GM12874 (cell line): ENCODE measurements around the gene PRR33.

Source experiments
- TF ChIP-seq, protein P1 (sequence below): IDR thresholded peaks from 2 replicates; pipeline ENCODE4 v1.5.1; 2011; ENCODE audit warnings: low read depth, mild to moderate bottlenecking, control low read depth, low read length, moderate library complexity; ENCODE audit not compliant: insufficient read depth

The PRR33 gene

DNA sequence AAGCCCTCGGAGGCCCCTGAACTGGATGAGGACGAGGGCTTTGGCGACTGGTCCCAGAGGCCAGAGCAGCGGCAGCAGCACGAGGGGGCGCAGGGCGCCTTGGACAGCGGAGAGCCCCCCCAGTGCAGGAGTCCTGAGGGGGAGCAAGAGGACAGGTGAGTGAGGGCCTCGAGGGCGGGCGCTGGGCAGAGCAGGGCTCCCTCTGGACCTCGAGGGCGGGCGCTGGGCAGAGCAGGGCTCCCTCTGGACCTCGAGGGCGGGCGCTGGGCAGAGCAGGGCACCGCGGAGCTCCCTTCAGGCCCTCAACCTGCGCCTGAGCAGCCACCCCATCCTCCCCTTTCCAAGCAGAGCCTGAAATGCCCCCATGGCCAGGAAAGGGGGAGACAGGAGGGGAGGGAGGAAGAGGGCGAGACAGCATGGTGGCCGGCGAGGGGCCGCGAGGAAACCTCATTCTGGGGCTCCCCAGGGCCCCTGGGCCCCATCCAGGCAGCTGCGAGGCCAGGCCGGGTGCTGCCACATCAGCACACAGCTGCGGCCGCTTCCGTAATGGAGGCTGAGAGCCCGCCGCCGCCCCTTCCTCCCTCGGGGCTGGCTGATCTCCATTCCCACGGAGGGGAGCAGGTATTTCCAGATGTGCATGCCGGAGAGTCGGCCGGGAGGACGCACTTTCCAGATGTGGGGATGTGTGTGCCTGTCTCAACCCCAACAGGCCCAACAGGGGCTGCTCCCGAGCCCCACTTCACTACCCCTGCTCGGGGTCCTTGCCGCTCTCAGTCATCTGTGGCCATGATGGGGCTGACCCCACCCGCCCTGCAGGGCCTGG is 10.0 kb downstream of the PRR33 start:
- TF ChIP-seq, protein P1, sequence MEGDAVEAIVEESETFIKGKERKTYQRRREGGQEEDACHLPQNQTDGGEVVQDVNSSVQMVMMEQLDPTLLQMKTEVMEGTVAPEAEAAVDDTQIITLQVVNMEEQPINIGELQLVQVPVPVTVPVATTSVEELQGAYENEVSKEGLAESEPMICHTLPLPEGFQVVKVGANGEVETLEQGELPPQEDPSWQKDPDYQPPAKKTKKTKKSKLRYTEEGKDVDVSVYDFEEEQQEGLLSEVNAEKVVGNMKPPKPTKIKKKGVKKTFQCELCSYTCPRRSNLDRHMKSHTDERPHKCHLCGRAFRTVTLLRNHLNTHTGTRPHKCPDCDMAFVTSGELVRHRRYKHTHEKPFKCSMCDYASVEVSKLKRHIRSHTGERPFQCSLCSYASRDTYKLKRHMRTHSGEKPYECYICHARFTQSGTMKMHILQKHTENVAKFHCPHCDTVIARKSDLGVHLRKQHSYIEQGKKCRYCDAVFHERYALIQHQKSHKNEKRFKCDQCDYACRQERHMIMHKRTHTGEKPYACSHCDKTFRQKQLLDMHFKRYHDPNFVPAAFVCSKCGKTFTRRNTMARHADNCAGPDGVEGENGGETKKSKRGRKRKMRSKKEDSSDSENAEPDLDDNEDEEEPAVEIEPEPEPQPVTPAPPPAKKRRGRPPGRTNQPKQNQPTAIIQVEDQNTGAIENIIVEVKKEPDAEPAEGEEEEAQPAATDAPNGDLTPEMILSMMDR, result no peak

DNA sequence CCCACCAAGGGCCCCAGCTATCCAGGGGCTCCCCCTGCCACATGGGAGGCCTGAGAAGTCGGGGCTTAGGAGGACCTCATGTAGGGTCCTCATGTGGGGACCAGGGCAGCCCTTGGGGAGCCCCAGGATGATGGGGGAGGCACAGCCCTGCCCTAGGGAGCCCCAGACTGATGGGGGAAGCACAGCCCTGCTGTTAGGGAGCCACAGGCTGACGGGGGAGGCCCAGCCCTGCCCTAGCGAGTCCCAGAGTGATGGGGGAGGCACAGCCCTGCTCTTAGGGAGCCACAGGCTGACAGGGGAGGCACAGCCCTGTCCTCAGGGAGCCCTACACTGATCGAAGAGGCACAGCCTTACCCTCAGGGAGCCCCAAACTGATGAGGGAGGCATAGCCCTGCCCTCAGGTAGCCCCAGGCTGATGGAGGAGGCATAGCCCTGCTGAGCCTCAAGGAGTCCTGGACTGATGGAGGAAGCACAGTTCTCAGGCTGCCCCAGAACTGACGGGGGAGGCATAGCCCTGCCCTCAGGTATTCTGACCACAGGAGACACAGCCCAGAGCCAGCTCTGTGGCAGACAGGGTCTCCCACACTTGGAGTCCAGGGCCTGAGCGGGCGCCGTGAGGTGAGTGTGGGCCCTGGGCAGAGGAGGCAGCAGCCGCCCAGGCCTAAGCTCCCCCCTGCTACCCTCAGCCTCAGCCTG is 10.8 kb downstream of the PRR33 start:
- TF ChIP-seq, protein P1, result no peak

DNA sequence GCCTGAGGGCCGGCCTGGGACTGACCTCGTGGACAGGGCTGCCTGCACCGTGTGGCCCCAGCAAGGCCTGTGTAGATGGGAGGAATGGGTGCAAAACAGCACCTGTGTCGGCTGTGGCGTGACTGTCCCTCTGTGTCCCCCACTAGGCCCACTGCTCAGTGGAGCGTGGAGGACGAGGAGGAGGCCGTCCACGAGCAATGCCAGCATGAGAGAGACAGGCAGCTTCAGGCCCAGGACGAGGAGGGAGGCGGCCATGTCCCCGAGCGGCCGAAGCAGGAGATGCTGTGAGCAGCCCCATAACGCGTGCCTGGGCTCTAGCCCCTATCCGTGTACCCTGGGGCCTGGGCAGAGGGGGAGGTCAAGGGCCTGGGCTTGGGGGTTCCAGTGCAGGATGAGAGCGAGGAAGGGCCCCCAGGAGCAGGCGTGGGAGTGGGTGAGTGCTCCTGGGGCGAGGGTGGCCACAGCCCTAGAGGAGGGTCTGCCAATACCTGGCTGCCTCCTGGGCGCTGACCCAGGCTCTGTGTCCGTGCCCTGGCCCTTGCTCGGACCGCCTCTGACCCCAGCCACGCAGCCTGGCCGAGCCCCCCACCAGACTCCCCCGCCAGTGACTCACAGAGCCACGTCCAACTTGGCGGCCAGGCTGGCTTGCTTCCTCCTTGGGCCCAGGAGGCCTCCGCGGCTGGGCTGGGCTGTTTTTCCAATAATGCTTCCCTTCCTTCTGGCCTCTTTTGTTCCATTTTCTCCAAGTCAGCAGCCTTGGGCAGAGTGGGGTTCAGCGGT is 11.6 kb downstream of the PRR33 start:
- TF ChIP-seq, protein P1, result no peak

DNA sequence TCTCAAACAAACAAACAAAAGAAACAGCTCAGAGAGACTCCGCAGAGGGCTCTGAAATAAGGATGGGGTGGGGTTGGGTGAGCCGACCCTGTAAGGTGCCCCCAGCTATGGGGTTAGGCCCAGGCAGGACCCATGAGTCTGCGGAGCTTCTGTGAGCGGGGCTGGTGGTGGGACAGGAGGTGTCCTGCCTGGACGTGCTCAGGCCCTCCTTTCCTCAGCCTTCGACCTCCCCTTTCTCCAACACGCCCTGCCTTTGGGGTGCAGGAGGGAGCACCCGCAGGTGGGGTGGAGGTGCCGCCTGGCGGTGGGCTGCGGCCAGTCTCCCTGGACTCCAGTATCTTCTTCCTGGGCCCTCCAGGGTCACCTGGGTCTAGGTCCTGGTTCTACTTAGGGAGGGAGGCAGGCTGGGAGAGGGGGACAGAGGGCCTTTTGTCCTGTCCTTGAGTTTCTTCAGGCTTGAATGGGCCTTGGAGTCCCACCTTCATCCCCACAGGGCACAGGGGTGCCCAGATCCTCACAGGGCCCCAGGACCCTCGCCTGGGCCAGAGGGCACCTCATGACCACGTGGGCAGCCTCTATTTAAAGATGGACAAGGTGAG is 12.3 kb downstream of the PRR33 start:
- TF ChIP-seq, protein P1, result no peak

DNA sequence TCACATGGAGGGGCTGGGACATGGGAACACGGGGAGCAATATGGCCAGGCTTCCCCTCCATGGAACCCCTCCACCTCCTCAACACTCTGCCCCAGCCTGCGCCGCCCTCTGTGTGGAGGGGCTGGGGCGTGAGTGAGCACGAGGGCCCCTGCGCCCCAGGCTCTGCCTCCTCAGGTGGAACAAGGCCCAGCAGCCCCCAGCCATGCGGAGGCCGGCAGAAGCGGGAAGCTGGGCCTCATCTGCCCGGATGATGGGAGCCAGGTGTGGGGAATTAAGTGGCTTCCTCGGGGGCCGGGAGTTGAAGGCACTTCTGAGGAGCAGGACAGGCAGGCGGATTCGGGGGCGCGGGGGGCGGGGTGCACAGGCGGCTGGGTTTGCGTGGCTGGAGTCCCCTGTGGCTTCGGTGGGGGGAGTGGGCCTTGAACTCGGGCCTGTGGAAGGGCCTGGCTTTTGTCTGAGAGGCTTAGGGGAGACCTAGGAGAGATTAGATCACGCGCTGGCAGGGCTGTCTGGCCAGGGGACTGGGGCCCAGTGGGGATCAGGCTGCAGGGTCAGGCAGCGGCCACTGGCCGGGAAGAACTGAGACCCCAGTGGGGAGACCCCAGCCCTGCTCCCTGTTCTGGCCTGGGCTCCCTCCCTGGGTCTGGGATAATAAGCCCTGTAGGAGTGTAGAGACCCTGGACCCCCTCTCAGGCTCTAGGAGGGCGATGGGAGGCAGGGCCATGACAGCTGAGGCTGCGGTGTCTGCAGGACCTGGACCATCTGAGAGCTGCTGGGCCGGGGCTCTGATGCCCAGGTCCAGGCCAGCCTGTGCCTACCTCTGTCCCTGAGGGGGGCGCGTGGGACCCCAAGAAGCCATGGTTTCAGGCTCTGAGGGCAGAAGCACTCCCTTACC is 13.3 kb downstream of the PRR33 start:
- TF ChIP-seq, protein P1, result no peak

DNA sequence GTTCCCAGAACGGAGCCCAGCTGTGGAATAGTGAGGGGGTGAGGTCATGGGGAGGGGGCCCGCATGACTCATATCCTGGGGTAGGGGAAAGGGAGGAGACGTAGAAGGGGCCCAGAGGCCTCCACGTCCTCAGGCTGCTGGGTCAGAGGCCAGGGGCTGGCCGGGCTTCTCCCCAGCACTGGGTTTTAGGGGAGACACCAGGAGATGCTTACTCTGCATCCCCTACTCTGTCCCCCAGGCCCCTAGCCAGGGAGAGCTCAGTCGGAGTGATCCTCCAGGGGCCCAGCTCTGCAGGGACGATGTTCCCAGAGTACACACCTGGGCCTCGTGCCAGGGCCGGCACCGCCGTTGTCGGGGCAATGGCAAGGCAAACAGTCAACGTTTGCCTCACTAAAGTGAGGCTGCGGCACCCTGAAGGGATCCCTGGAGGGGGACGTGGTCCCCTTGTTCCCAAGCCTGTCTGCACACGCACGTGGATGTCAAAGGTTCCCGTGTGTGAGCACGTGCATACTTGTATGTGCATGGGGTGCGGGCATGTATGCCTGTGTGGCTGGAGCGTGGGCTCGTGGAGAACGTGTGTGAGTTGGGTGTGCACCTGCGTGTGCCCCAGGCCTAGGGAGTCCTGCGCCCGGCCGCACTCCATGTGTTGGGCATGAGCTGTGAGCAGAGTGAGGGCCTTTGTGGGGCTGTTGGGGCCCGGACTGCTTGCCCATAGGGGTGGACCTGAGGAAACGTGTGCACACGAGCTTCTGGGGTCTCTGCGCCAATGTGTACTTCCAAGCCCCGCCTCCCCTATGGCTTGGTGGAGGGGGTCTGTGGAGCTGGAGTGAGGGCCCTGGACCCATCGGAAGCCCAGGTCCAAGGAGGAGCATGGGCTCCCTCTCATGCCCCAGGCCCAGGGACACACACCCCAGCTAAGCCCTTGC is 14.2 kb downstream of the PRR33 start:
- TF ChIP-seq, protein P1, result no peak
